Cardiac muscle cell (in vitro differentiated cells and primary cell): ENCODE results near the gene HNRNPH1. TPM values are rescaled to one million over a fixed set of nuclear protein-coding genes. Genes with fewer than 3 reads are reported as not detected.
"Not testable (repeated sequence)": the region's sequence is repeated elsewhere in the genome, so short reads cannot be mapped to it uniquely, and the experiment has no call there.

ENCODE experiments used
- DNase-seq, 2 donors: peaks; one replicate each; pipeline versions ENCODE4 v3.0.0 to v3.0.0-alpha.2; 2010 to 2017; ENCODE audit warnings: low read depth in 1 of 2, low spot score in 1 of 2
- H3K27ac ChIP-seq: fragments of 200-600 bp; sonication (generic); 2 replicates; pipeline ENCODE4 v1.5.1; 2016
- H3K27me3 ChIP-seq: fragments of 200-600 bp; sonication (generic); 2 replicates; pipeline ENCODE4 v1.6.0; 2016; ENCODE audit warnings: control low read depth
- H3K36me3 ChIP-seq: fragments of 200-600 bp; sonication (generic); 2 replicates; pipeline ENCODE4 v1.5.1; 2016; ENCODE audit warnings: control low read depth
- H3K4me1 ChIP-seq: fragments of 200-600 bp; sonication (generic); 2 replicates; pipeline ENCODE4 v1.8.1; 2017; ENCODE audit warnings: low read depth, mild to moderate bottlenecking, mixed run types
- H3K4me3 ChIP-seq: fragments of 200-600 bp; sonication (generic); 2 replicates; pipeline ENCODE4 v1.5.1; 2016; ENCODE audit warnings: mild to moderate bottlenecking
- H3K9me3 ChIP-seq: fragments of 200-600 bp; sonication (generic); 2 replicates; pipeline ENCODE4 v1.5.1; 2017; ENCODE audit warnings: low read depth, mild to moderate bottlenecking, control low read depth
- CTCF ChIP-seq: IDR thresholded peaks from 2 replicates; pipeline ENCODE4 v1.5.1; 2012; ENCODE audit warnings: low read depth, mild to moderate bottlenecking, low read length
- polyA plus RNA-seq: library from polyadenylated mRNA; unstranded; fragments of >200 nt; fragmentation: Nextera tagmentation; extraction: Ambion mirVana; gene quantifications from 2 replicates; pipeline ENCODE4 v1.2.1, GENCODE V29; 2016
- total RNA-seq: library from RNA; depleted of rRNA; stranded (reverse); fragments of >200 nt; gene quantifications from 2 replicates; pipeline ENCODE4 v1.2.3, GENCODE V29; 2016

The HNRNPH1 gene
- total and polyA plus RNA-seq, 2 experiments from 2014 or later: 119 to 467 TPM

DNA sequence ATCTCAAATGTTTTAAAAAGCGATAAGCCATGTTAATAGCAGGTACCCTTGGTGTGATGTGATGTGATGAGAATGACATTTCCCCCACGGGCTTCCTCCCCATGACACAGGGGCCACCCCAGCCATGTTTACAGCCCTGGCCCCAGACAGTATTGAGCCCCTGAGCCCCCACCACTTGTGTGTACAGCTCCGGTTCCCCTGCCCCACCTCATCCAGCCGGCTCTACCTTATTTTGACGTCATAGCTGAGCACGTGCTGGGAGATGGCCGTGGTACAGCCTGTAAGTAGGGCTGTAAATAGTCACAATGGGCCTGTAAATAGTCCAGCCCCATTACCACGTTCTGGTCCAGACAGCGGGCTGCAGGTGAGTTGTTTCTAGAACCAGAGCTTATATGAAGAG is 24.9 kb upstream of the HNRNPH1 start:
- no peak for DNase-seq
- H3K9me3 ChIP-seq: no peaks in the 10 kb centered on the region
- H3K36me3 ChIP-seq: no peaks in the 10 kb centered on the region
- no peak overlapping the region for H3K4me3 ChIP-seq
- H3K27ac ChIP-seq: no peak overlapping the region
- H3K27me3 ChIP-seq: no peaks in the 10 kb centered on the region
- TF ChIP-seq CTCF: no peak
- no peaks in the 10 kb centered on the region for H3K4me1 ChIP-seq

DNA sequence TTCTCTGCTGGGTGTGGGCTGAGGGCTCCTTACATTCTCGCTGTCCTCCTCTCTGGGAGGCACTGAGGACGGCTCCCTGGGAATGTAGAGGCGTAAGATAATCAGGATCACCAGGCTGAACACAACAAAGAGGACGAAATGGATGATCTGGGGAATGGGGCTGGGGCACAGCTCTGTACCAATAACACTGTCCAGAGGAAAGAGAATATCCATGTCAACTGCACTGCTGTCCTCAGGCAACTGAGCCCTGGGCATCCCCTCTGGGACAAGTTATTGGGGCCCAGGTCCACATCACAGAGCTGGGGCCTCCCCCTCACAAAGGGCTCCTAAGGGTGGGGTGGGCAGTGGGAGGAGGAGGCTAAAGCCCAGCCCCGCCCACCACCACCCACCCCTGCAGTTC is 21.3 kb upstream of the HNRNPH1 start:
- not testable (repeated sequence) for H3K27me3 ChIP-seq, H3K27ac ChIP-seq, H3K4me3 ChIP-seq, DNase-seq, H3K9me3 ChIP-seq, H3K36me3 ChIP-seq, H3K4me1 ChIP-seq

- H3K27me3 ChIP-seq, DNase-seq, H3K4me1 ChIP-seq, H3K9me3 ChIP-seq, H3K36me3 ChIP-seq, H3K27ac ChIP-seq, H3K4me3 ChIP-seq: not testable (repeated sequence)
These were observed 19.9 kb upstream of the HNRNPH1 start for GRCh38 chr5:179643141-179643920.

- H3K4me3 ChIP-seq, H3K36me3 ChIP-seq, DNase-seq, H3K9me3 ChIP-seq, H3K27ac ChIP-seq, H3K4me1 ChIP-seq, H3K27me3 ChIP-seq: not testable (repeated sequence)
These were observed 19.2 kb upstream of the HNRNPH1 start for GRCh38 chr5:179642626-179643025.

DNA sequence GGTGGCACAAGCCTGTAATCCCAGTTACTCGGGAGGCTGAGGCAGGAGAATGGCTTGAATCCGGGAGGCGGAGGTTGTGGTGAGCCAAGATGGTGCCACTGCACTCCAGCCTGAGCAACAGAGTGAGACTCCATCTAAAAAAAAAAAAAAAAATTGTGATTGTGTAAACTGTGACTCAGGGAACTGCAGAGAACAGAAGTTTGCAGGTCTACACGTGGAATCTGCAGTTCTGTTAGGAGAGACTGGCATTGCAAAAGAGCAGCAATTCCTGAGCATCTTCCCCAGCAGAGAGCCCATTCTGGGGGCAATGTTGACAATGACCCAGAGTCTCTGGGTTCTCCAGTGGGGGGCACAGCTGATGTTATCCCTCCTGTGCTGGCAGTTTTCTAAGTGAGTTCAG is 18.3 kb upstream of the HNRNPH1 start:
- not testable (repeated sequence) for H3K4me1 ChIP-seq, H3K4me3 ChIP-seq, H3K27me3 ChIP-seq, H3K9me3 ChIP-seq, DNase-seq, H3K27ac ChIP-seq, H3K36me3 ChIP-seq

DNA sequence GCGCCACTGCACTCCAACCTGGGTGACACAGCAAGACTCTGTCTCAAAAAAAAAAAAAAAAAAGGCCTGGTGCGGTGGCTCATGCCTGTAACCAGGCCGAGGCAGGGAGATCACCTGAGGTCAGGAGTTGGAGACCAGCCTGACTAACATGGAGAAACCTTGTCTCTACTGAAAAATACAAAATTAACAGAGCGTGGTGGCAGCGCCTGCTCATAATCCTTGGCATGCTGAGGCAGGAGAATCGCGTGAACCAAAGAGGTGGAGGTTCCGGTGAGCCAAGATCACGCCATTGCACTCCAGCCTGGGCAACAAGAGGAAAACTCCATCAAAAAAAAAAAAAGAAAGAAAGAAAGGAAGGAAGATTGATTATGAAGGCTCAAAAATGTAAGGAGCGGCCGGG is 15.8 kb upstream of the HNRNPH1 start:
- DNase-seq, H3K27me3 ChIP-seq, H3K4me1 ChIP-seq, H3K9me3 ChIP-seq, H3K27ac ChIP-seq, H3K36me3 ChIP-seq, H3K4me3 ChIP-seq: not testable (repeated sequence)

GRCh38 chr5:179634370-179635172 is 11.1 kb upstream of the HNRNPH1 start:
- H3K4me3 ChIP-seq, DNase-seq, H3K9me3 ChIP-seq, H3K27ac ChIP-seq, H3K27me3 ChIP-seq, H3K4me1 ChIP-seq, H3K36me3 ChIP-seq: not testable (repeated sequence)

- not testable (repeated sequence) for H3K9me3 ChIP-seq, H3K36me3 ChIP-seq, H3K27ac ChIP-seq, H3K27me3 ChIP-seq, DNase-seq, H3K4me1 ChIP-seq
- H3K4me3 ChIP-seq: peak overlapping the region; percentile 6
These were observed 10.3 kb upstream of the HNRNPH1 start for GRCh38 chr5:179633501-179634369.

- TF ChIP-seq CTCF: no peak
- H3K27ac ChIP-seq: peak overlapping the region; percentile 97
- H3K4me1 ChIP-seq: peaks cover 28% of the 10 kb centered on the region
- no peaks in the 10 kb centered on the region for H3K27me3 ChIP-seq
- H3K9me3 ChIP-seq: no peaks in the 10 kb centered on the region
- DNase-seq: no peak
- H3K36me3 ChIP-seq: peaks cover 22% of the 10 kb centered on the region
- no peak overlapping the region for H3K4me3 ChIP-seq
These were observed 1.4 kb upstream of the HNRNPH1 start for GRCh38 chr5:179624841-179625271.
